Measurements from ENCODE around the gene C20orf144.
"Not testable (repeated sequence)": the region's sequence is repeated elsewhere in the genome, so short reads cannot be mapped to it uniquely, and the experiment has no call there.

Gene C20orf144

DNA sequence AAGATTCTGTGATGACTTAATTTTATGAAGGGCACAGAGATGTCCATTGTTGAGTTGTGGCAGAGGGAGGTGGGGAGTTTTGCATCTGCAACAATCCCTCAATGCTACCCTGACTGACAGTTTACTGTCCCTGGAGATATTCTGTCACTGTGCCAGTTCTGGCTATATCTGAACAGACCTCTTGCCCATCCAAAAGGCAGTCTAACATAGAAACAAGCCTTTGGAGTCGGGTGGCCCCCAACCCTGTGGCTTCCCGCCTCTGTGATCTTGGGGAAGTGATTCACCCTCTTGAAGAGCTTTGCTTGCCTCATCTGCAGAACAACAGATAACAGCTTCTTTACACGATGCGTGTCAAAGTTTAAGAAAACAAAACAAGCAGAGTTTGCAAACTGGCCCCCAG lies 27.8 kb downstream of the C20orf144 start:
- DNase-seq (ENCODE audit: low read depth): no peak
- TF ChIP-seq, protein P1, sequence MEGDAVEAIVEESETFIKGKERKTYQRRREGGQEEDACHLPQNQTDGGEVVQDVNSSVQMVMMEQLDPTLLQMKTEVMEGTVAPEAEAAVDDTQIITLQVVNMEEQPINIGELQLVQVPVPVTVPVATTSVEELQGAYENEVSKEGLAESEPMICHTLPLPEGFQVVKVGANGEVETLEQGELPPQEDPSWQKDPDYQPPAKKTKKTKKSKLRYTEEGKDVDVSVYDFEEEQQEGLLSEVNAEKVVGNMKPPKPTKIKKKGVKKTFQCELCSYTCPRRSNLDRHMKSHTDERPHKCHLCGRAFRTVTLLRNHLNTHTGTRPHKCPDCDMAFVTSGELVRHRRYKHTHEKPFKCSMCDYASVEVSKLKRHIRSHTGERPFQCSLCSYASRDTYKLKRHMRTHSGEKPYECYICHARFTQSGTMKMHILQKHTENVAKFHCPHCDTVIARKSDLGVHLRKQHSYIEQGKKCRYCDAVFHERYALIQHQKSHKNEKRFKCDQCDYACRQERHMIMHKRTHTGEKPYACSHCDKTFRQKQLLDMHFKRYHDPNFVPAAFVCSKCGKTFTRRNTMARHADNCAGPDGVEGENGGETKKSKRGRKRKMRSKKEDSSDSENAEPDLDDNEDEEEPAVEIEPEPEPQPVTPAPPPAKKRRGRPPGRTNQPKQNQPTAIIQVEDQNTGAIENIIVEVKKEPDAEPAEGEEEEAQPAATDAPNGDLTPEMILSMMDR (IDR thresholded peaks at IDR 0.05; ENCODE audit: control insufficient read depth, extremely low read depth, insufficient read depth): no peak
- no peak overlapping the region for H3K4me3 ChIP-seq (ENCODE audit: low read depth, low read length)

DNA sequence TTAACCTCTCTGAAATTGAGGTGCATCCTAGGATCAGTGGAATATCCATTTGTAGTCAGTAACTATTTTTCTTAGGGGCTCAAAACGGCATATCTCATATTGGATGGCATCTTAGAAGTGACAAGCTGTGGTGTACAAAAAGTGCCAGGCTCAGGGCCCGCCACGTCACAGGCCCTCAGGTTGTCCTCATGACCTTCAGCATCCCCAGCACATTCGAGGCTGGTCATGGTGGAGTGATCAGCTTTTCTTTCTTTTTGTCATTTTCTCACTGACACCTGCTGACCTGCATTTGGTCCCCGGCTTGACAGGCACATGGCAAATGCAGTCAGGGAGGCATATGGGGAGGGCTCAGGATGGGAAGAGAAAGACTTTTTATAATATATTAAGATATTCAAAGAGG lies 31.2 kb downstream of the C20orf144 start:
- TF ChIP-seq, protein P1 (IDR thresholded peaks at IDR 0.05; ENCODE audit: control insufficient read depth, extremely low read depth, insufficient read depth): no peak
- DNase-seq (ENCODE audit: low read depth): no peak

GRCh38 chr20:33693741-33694638 lies 31.9 kb downstream of the C20orf144 start:
- no peak for DNase-seq (ENCODE audit: low read depth)
- no peak overlapping the region for H3K4me3 ChIP-seq (ENCODE audit: low read depth, low read length)
- TF ChIP-seq, protein P1 (IDR thresholded peaks at IDR 0.05; ENCODE audit: control insufficient read depth, extremely low read depth, insufficient read depth): no peak

More for the DNA sequence above, 31.2 kb downstream of the C20orf144 start:
- no peak overlapping the region for H3K4me3 ChIP-seq (ENCODE audit: low read depth, low read length)

- TF ChIP-seq, protein P1 (IDR thresholded peaks at IDR 0.05; ENCODE audit: control insufficient read depth, extremely low read depth, insufficient read depth): no peak
- DNase-seq (ENCODE audit: low read depth): no peak
- H3K4me3 ChIP-seq (ENCODE audit: low read depth, low read length): no peak overlapping the region
These were observed 32.5 kb downstream of the C20orf144 start for GRCh38 chr20:33694639-33695012.

DNA sequence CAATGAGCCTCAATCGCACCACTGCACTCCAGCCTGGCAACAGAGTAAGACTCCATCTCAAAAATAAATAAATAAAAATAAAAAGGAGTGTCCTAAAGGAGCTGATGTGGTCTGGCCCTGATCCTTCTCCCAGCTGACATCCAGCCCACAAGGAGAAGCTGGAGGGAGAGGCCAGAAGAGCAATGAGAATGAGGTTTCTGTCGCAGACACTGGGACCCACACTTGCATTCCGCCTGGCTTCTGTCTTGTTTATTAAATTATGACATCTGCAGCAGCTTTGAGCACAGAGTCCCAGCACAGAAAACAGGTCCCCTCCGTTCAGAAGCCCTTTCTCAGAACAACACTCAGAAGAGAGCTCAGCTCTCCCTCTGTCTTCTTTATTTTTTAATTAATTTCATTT lies 34.3 kb downstream of the C20orf144 start:
- TF ChIP-seq, protein P1 (IDR thresholded peaks at IDR 0.05; ENCODE audit: control insufficient read depth, extremely low read depth, insufficient read depth): no peak
- no peak for DNase-seq (ENCODE audit: low read depth)
- H3K4me3 ChIP-seq (ENCODE audit: low read depth, low read length): no peak overlapping the region

DNA sequence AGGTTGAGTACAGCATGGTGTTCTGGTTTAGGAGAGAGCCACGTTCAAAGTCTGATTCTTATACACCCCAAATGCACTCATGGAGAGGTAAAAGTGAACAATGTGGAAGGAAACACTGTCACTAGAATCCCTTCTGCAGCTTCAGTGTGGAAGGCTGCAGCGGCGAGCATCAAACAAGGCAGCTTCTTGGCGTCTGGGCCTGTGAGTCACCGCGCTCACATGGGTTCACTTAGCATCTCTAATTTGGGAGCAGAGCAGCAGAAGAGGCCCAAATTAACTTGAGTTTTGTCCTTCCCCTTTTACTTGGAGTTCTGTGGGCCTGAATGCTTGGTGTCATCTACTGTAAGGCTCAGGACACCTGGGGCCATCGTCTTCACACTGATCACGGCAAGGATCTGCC lies 35.0 kb downstream of the C20orf144 start:
- TF ChIP-seq, protein P1 (IDR thresholded peaks at IDR 0.05; ENCODE audit: control insufficient read depth, extremely low read depth, insufficient read depth): no peak
- no peak overlapping the region for H3K4me3 ChIP-seq (ENCODE audit: low read depth, low read length)
- DNase-seq (ENCODE audit: low read depth): no peak

DNA sequence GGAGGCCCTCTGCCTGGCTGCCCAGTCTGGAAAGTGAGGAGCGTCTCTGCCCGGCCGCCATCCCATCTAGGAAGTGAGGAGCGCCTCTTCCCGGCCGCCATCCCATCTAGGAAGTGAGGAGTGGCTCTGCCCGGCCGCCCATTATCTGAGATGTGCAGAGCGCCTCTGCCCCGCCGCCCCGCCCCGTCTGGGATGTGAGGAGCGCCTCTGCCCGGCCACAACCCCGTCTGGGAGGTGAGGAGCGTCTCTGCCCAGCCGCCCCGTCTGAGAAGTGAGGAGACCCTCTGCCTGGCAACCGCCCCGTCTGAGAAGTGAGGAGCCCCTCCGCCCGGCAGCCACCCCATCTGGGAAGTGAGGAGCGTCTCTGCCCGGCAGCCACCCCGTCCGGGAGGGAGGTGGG lies 36.8 kb downstream of the C20orf144 start:
- not testable (repeated sequence) for DNase-seq (ENCODE audit: low read depth); H3K4me3 ChIP-seq (ENCODE audit: low read depth, low read length)

- not testable (repeated sequence) for H3K4me3 ChIP-seq (ENCODE audit: low read depth, low read length); DNase-seq (ENCODE audit: low read depth)
These were observed 38.7 kb downstream of the C20orf144 start for GRCh38 chr20:33700696-33701441.
